Neural progenitor cell (in vitro differentiated cells): ENCODE results near the gene GSAP. TPM values are rescaled to one million over a fixed set of nuclear protein-coding genes. Genes with fewer than 3 reads are reported as not detected.

Source experiments
- DNase-seq: peaks from one replicate; pipeline ENCODE4 v3.0.0-alpha.2; 2016; ENCODE audit warnings: low spot score
- H2AFZ ChIP-seq: fragments of 200-600 bp; sonication (generic); replicated peaks from 2 replicates; pipeline ENCODE4 v1.6.1; 2016; ENCODE audit warnings: antibody characterized with exemption
- H3F3A ChIP-seq: fragments of 200-600 bp; sonication (generic); 2 replicates; pipeline ENCODE4 v1.6.1; 2016; ENCODE audit warnings: antibody characterized with exemption, low read depth
- H3K27ac ChIP-seq: fragments of 200-600 bp; sonication (generic); 2 replicates; pipeline ENCODE4 v1.5.1; 2016; ENCODE audit warnings: mild to moderate bottlenecking
- H3K27me3 ChIP-seq: fragments of 200-600 bp; sonication (generic); 2 replicates; pipeline ENCODE4 v1.6.1; 2016; ENCODE audit warnings: mild to moderate bottlenecking, moderate library complexity
- H3K36me3 ChIP-seq: fragments of 200-600 bp; sonication (generic); 2 replicates; pipeline ENCODE4 v1.5.1; 2016
- H3K4me1 ChIP-seq: fragments of 200-600 bp; sonication (generic); 2 replicates; pipeline ENCODE4 v1.6.1; 2016; ENCODE audit warnings: mixed run types
- H3K4me2 ChIP-seq: fragments of 200-600 bp; sonication (generic); 2 replicates; pipeline ENCODE4 v1.6.1; 2016
- H3K4me3 ChIP-seq: fragments of 200-600 bp; sonication (generic); 2 replicates; pipeline ENCODE4 v1.5.1; 2016
- H3K79me2 ChIP-seq: fragments of 200-600 bp; sonication (generic); 2 replicates; pipeline ENCODE4 v1.6.1; 2016; ENCODE audit warnings: low read depth
- H3K9ac ChIP-seq: fragments of 200-600 bp; sonication (generic); 2 replicates; pipeline ENCODE4 v1.6.1; 2016
- H3K9me3 ChIP-seq: fragments of 200-600 bp; sonication (generic); 2 replicates; pipeline ENCODE4 v1.5.1; 2016; ENCODE audit warnings: low read depth
- H4K20me1 ChIP-seq: fragments of 200-600 bp; sonication (generic); 2 replicates; pipeline ENCODE4 v1.6.1; 2016; ENCODE audit warnings: low read depth
- H3K27ac Mint-ChIP-seq: 3 replicates; pipeline ENCODE4 v1.8.0; 2021; ENCODE audit warnings: mixed read lengths
- H3K27me3 Mint-ChIP-seq: 2 replicates; pipeline ENCODE4 v1.8.0; 2022; ENCODE audit warnings: low read depth, mild to moderate bottlenecking, inconsistent platforms, moderate library complexity, mixed read lengths; ENCODE audit not compliant: insufficient read depth
- H3K36me3 Mint-ChIP-seq: 3 replicates; pipeline ENCODE4 v1.8.0; 2021; ENCODE audit warnings: mixed read lengths
- H3K4me1 Mint-ChIP-seq: 3 replicates; pipeline ENCODE4 v1.8.0; 2021; ENCODE audit warnings: mixed read lengths
- H3K4me3 Mint-ChIP-seq: 3 replicates; pipeline ENCODE4 v1.8.0; 2021; ENCODE audit warnings: mild to moderate bottlenecking, moderate library complexity, mixed read lengths
- H3K9me3 Mint-ChIP-seq: 3 replicates; pipeline ENCODE4 v1.8.0; 2020; ENCODE audit warnings: mixed read lengths
- EZH2 ChIP-seq: fragments of 200-600 bp; sonication (generic); IDR thresholded peaks from 2 replicates; pipeline ENCODE4 v1.6.1; 2017; ENCODE audit warnings: antibody characterized with exemption, mild to moderate bottlenecking, moderate library complexity
- EZH2phosphoT487 ChIP-seq: fragments of 200-600 bp; sonication (generic); IDR thresholded peaks from 2 replicates; pipeline ENCODE4 v1.6.1; 2017; ENCODE audit warnings: antibody characterized with exemption
- total RNA-seq: library from RNA; depleted of rRNA; stranded (reverse); fragments of >200 nt; gene quantifications from 2 replicates; pipeline ENCODE4 v1.2.3, GENCODE V29; 2015; ENCODE audit warnings: low replicate concordance
- TF ChIP-seq, protein P1 (sequence below): fragments of 200-600 bp; sonication (generic); IDR thresholded peaks from 2 replicates; pipeline ENCODE4 v1.5.1; 2017; ENCODE audit warnings: antibody characterized with exemption, mild to moderate bottlenecking

GSAP gene
- total RNA-seq, 1 donor from 2014 or later: 2.6 TPM

DNA sequence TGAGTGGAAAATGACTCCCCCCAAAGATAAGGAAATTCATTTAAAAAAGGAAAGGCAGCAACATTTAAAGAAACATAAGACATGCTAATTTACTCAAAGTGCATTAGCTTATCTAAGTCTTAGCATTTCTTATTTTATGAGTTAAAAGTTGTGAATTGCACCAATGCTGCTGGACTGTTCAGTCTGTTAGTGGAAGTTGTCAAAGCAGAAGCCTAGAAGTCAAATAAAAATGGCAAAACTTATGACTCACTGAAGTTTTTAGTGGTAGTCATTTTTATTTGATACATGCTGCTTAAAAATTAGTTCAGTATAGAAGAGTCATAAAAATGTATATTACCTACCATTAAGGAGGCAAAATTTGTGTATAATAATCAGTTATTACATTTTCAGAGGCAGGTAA is 125.7 kb downstream of the GSAP start:
- Histone ChIP-seq H3K27me3 (no peaks in the 10 kb centered on the region), H3K4me3 (no peak overlapping the region), H3K4me2 (no peak overlapping the region), H3K36me3 (no peaks in the 10 kb centered on the region), H3K9me3 (no peaks in the 10 kb centered on the region), H4K20me1 (no peaks in the 10 kb centered on the region), H3K4me1 (no peaks in the 10 kb centered on the region), H3K27ac (no peak overlapping the region), H3F3A (no peaks in the 10 kb centered on the region), H2AFZ (no peak overlapping the region), H3K79me2 (no peaks in the 10 kb centered on the region), H3K9ac (no peak overlapping the region)
- no peak for DNase-seq
- H3K4me1 Mint-ChIP-seq: no peaks in the 10 kb centered on the region
- H3K4me3 Mint-ChIP-seq: no peak overlapping the region
- H3K27me3 Mint-ChIP-seq: peaks cover 2% of the 10 kb centered on the region
- peaks cover 8% of the 10 kb centered on the region for H3K36me3 Mint-ChIP-seq
- no peak for TF ChIP-seq EZH2phosphoT487
- TF ChIP-seq, protein P1, sequence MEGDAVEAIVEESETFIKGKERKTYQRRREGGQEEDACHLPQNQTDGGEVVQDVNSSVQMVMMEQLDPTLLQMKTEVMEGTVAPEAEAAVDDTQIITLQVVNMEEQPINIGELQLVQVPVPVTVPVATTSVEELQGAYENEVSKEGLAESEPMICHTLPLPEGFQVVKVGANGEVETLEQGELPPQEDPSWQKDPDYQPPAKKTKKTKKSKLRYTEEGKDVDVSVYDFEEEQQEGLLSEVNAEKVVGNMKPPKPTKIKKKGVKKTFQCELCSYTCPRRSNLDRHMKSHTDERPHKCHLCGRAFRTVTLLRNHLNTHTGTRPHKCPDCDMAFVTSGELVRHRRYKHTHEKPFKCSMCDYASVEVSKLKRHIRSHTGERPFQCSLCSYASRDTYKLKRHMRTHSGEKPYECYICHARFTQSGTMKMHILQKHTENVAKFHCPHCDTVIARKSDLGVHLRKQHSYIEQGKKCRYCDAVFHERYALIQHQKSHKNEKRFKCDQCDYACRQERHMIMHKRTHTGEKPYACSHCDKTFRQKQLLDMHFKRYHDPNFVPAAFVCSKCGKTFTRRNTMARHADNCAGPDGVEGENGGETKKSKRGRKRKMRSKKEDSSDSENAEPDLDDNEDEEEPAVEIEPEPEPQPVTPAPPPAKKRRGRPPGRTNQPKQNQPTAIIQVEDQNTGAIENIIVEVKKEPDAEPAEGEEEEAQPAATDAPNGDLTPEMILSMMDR: no peak
- TF ChIP-seq EZH2: no peak
- no peaks in the 10 kb centered on the region for H3K9me3 Mint-ChIP-seq
- no peak overlapping the region for H3K27ac Mint-ChIP-seq

DNA sequence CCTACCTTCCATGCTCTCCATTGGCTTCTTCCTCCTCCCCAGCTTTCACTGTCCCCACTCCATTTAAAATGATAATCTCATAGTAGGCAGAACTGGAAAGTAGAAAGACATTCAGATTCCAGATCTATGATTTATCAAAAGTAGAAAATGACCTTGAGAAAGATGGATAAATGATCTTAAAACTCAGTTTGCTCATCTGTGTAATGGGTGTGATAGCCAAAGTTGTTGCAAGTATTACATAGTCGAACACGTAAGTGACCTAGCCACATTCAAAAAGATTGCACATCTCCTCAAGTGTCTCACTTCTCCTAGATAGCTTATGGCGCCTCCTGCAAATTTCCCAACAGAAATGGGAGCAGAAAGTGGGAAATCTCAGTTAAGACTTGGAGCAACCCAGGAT is 126.8 kb downstream of the GSAP start:
- H3K4me3 Mint-ChIP-seq: no peak overlapping the region
- H3K9me3 ChIP-seq: no peaks in the 10 kb centered on the region
- H3F3A ChIP-seq: no peaks in the 10 kb centered on the region
- H3K9ac ChIP-seq: no peak overlapping the region
- peaks cover 2% of the 10 kb centered on the region for H3K27me3 Mint-ChIP-seq
- H3K4me1 ChIP-seq: no peaks in the 10 kb centered on the region
- no peak overlapping the region for H2AFZ ChIP-seq
- H3K9me3 Mint-ChIP-seq: no peaks in the 10 kb centered on the region
- H3K36me3 ChIP-seq: no peaks in the 10 kb centered on the region
- no peaks in the 10 kb centered on the region for H3K27me3 ChIP-seq
- H3K4me2 ChIP-seq: no peak overlapping the region
- H3K4me3 ChIP-seq: no peak overlapping the region
- peaks cover 8% of the 10 kb centered on the region for H3K36me3 Mint-ChIP-seq
- H4K20me1 ChIP-seq: no peaks in the 10 kb centered on the region
- no peak for DNase-seq
- H3K27ac ChIP-seq: no peak overlapping the region
- H3K27ac Mint-ChIP-seq: no peak overlapping the region
- TF ChIP-seq EZH2phosphoT487: no peak
- TF ChIP-seq, protein P1: no peak
- no peaks in the 10 kb centered on the region for H3K4me1 Mint-ChIP-seq
- no peaks in the 10 kb centered on the region for H3K79me2 ChIP-seq

DNA sequence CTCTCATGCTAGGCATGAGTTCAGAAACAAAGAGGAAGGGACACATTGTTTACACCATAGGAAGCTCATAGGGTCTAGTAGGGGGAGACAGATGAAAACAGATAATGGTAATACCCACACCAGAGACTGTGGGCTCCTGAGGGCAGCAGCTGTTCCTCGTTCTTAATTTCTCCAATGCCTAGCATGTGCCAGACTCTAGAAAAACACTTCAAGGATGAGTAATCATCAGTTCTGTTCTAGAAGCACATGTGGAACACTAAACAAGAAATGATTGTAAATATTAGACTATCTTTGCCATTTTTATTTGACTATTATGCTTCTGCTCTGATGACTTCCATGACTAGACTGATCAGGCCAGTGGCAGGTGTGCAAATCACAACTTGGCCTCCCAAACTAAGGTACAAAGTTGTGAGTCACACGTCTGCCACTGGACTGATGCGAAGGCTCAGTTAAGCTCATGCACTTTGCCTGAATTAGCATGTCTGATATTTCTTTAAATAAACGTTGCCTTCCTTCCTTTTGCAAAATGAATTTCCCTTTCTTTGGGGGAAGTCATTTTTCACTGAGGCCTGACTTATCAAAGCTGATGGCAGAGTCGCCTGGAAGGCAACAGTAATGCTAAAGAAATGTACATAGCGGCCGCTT is 127.4 kb downstream of the GSAP start:
- Mint-ChIP-seq H3K27ac (no peak overlapping the region), H3K36me3 (peaks cover 8% of the 10 kb centered on the region), H3K9me3 (no peaks in the 10 kb centered on the region), H3K4me1 (no peaks in the 10 kb centered on the region), H3K27me3 (peaks cover 2% of the 10 kb centered on the region), H3K4me3 (no peak overlapping the region)
- Histone ChIP-seq H3K79me2 (no peaks in the 10 kb centered on the region), H4K20me1 (no peaks in the 10 kb centered on the region), H3K9me3 (no peaks in the 10 kb centered on the region), H3K4me2 (no peak overlapping the region), H3K9ac (no peak overlapping the region), H3K27me3 (no peaks in the 10 kb centered on the region), H3K4me3 (no peak overlapping the region), H3K27ac (no peak overlapping the region), H2AFZ (no peak overlapping the region), H3K4me1 (no peaks in the 10 kb centered on the region), H3F3A (no peaks in the 10 kb centered on the region), H3K36me3 (no peaks in the 10 kb centered on the region)
- no peak for DNase-seq
- TF ChIP-seq, protein P1: no peak
- TF ChIP-seq EZH2 (no peak), EZH2phosphoT487 (no peak)
